GM19328 (cell line): ENCODE measurements around the gene S100A10.

Experiments
- ATAC-seq: cut with Tn5 transposase; IDR thresholded peaks from one replicate; pipeline ENCODE4 v1.9.1; 2021; ENCODE audit warnings: mild to moderate bottlenecking, moderate library complexity; ENCODE audit not compliant: unreplicated experiment

Gene S100A10

DNA sequence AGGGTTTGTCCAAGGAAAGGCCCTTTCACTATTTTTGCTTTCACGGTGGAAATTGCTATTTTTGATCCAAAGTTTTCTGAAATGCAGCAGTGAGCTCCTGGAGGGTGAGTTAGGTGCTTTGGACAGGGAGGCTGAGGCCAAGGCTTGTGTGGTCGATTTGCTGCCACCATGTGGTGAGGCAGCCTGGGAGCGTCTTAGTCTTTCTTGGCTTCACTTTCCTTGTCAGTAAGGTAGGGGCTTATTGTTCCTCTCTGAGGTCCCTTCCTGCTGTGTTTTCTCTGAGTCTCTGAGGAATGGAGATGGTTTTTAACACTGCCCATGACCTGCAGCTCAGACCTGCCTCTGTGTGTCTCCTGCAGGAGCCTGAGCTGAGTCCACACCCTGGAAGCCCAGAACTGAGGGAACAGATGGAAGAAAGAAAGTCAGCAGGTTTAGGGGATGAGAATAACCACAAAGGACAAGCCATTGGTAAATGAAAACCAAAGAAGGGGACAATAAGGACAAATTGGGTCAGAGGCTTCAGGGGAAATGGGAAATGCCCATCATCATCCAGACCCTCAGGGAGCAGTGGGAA, 20.1 kb upstream of the S100A10 start:
- ATAC-seq, result no peak

DNA sequence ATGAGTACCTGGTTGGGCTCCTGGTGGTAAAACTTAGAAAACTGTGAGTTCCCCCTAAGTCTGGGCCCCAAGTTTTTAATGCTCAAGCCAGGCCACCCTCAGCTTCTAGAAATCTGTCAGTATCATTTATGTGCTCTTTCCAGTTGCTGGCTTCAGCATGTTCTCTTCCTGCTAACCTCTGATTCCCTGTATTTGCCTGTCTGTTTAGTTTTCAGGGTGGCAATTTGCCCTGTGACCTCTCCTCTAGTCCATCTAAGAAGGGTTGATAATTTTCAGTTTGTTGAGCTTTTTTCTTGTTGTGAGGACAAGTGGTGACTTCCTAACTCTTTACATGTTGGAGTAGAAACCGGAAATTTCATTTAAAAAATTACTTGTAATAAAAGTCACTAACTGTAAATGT, 16.0 kb upstream of the S100A10 start:
- ATAC-seq, result no peak

DNA sequence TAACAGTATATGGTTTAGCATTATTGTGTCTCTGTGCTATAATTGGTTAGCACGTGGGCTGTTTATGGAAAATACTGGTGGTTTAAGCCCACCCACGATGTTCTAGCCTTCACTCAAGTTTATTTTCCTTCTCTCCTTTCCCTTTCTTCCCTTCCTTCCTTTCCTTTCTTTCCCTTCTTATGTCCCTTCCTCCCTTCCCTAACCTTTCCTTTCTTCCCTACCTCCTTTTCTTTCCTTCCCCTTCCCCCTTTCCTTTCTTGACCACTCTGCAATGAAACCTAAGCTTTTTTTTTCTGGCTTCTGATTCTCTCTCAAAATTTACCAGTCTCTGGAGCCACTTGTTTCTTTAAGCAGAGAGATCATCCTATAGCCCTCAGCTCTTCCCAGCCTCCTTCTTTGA, 13.4 kb upstream of the S100A10 start:
- no peak for ATAC-seq

DNA sequence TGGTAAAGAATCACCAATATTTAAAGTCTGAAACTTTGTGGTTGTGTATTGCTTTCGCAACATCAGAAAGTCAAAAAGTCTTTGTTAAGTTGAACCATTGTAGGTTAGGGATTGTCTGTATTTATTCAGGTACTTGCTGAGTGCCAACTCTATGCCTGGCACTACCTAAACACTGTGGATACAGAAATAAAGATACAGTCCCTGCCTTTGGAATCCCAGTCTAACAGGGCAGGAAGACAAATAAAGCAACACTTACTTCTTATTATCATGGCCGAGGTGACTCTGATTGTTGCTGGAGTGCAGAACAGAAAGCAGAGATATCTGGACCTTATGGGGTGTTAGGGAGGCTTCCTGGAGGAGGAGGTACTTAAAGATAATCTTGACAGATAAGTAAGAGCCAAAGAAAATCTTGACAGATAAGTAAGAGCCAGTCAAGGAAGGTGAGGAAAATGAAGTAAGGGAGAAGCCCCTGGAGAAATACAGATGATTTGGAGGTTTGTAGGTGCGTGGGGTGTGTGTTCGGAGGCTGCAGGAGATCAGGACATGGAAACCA, 11.8 kb upstream of the S100A10 start:
- no peak for ATAC-seq

DNA sequence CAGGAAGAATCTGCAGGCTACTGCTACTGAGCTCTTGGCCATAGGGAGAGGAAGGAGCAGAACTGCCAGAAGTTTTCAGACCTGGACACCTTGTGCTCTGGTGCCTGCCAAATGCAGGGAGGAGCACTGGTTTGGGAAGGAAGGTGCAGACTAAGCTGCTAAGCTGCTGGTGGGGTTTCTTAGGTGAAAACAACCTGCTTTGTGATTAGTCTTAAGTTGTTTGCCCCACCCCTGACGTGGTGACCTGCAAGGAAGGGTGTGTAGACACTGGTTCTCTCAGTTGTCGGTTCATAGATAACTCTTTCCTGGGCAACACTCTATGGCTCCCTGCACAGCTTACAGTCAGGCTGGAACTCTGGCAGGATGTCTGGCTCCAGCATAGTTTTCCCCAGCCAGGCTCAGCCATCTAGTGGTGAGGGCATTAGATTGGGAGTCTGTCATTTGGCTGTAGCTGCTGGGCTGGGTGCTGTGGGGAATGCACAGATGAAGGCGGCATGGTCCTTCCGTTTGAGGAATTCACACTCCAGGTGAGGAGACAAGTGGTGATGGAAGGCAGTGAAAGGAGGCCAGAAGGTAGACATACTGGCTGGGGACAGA, 10.3 kb upstream of the S100A10 start:
- ATAC-seq, result no peak

DNA sequence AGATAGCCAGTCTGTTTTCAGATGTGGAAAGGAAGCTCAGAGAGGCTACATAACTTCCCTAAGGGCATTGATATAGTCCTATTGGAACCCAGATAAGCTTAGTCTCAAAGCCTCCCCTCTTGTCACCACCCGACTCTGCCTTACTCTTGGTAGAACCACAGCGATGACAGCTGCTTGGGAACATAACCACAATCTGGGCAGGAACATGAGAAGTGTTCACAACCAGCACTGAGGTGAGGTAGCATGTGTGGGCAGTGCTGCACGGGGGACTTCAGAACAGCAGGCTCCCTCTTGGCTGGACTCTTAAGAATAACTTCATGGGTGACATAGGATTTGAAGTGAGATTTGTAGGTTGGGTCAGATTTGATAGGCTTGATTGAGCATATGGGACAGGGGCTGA, 9.3 kb upstream of the S100A10 start:
- ATAC-seq, result no peak

DNA sequence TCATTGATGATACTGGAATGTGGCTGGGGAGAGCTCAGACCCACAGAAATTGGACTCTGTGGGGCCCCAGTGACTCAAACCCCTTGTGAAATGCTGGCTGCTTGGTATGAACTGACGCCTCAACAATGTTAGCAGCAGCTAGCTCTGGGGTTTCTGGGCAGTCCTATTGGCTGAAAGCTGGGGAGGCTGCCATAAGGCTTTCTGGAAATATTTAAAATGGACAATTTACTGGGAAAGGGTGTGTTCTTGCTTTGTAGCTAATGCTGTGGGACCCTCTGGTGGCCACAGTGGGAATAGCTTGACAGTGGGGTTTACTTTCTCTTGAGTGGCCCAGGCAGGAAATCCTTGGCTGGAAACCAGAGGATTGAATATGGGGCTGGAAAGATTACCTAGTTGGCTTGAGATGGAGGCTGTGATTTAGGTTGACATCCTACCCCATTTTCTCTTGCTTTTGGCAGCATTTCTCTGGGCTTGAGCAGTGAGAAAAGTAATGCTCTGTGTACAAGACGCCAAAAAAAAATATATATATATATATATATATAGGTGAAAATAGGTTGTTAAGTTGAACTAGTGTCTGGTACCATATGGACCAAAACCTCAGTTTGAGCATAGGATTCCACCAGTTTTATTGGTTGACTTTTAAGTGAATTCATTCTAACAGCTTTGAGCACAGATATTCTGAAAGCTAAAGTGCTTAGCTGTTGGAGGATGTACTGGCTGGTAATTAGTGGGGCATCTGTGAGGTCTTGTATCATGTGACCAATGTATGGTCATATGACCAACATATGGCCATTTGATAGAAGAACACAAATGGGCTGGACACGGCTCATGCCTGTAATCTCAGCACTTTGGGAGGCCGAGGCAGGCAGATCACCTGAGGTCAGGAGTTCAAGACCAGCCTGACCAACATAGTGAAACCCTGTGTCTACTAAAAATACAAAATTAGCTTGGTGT, 8.2 kb upstream of the S100A10 start:
- ATAC-seq, result no peak

DNA sequence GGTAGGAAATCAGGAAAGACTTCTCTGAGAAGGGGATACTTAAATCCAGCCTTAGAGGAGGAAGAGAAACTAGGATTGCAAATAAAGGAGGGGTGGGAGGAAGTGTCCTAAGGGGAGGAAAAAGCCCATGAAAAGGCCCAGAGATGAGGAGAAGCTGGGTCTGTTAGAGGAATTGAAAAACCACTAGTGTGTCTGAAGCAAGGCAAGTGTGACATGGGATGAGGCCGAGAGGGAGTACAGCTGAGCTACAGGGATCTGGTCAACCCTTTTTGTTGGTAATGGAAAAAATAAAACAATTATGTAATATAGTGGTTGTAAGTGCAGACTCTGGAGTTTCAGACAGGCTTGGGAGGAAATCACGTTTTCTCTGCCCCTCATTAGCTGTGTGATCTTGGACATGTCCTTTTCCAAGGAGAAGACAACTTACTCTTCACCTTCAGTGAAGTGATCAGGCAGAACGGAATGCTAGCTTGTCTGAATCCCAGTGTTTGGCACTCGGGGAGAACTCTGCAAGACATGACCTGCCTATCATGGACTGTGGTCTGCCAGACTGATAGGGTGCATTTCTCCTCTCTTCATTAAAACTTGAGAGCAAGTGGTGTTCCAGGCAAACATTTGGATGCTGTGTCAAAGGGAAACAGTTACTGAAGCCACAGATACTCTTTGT, 7.4 kb upstream of the S100A10 start:
- ATAC-seq, result no peak

DNA sequence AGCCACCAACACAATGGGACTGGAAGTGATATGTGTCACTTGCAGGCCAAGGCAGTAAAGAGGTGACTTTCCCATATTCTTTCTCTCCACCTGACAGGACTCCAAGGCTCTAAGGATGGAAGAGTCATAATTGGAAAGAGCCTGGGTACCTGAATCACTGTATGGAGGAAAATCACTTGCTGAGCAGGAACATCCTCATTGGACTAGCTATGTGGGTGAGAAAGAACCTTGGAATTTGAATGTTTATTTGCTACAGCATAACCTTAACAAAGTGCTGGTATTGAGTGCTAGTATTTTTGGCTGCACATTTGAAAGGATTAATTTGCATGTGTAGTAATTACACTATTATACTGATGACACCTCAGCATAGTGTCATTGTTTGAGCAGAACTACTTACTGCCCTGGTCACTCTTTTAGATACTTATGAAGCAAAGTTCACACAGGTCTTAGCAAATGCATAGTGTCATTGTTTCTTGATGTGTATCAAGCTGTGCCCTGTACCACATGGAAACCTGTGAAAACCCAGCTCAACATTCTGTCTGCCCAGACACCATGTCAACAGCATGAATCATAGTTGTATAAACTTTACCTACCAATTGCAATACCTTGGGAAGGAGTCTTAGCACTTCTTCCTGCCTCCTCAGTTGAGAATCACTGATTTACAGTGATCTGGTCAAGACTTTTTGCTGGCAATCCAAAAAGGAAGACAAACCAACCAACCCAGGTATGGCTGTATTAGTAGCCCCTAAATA, 5.1 kb upstream of the S100A10 start:
- no peak for ATAC-seq

DNA sequence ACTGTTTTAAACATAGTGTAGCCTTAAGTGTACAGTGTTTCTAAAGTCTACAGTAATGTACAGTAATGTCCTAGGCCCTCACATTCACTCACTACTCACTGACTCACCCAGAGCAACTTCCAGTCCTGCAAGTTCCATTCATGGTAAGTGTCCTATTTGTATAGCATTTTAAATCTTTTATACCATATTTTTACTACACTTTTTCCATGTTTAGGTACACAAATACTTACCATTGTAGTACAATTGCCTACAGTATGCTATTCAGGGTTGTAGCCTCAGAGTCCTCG, 3.6 kb upstream of the S100A10 start:
- ATAC-seq, result no peak

DNA sequence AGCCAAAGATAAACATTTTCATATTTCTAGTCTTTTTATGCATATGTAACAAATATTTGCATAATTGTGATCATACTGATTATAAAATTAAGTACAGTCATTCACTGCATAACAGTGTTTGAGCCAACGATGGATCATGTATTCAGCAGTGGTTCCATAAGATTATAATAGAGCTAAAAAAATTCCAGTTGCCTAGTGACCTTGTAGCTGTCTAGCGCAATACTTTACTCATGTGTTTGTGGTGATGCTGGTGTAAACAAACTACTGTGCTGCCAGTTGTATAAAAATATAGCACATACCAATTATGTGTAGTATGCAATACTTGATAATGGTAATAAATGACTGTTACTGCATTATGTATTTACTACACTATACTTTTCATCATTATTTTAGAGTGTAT, 2.1 kb upstream of the S100A10 start:
- no peak for ATAC-seq

DNA sequence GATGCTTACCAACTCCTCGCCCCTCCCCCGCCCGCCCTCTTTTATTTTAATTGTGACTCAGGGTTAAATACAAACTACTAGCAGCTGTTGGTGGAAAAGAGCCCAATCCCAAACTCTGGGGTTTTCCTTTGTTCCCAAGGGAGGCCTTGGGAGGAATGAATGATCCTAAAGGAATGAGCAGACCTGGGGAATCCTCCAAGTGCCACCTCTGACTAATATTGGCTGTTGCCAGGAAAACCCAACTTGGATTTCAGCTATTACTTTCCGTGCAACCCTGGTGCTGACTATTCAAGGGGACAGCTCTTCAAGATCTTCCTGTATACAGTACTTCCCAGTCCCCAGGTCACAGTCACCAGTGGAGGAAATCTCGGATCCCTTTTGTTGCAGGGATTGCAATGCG, 1.3 kb upstream of the S100A10 start:
- no peak for ATAC-seq

DNA sequence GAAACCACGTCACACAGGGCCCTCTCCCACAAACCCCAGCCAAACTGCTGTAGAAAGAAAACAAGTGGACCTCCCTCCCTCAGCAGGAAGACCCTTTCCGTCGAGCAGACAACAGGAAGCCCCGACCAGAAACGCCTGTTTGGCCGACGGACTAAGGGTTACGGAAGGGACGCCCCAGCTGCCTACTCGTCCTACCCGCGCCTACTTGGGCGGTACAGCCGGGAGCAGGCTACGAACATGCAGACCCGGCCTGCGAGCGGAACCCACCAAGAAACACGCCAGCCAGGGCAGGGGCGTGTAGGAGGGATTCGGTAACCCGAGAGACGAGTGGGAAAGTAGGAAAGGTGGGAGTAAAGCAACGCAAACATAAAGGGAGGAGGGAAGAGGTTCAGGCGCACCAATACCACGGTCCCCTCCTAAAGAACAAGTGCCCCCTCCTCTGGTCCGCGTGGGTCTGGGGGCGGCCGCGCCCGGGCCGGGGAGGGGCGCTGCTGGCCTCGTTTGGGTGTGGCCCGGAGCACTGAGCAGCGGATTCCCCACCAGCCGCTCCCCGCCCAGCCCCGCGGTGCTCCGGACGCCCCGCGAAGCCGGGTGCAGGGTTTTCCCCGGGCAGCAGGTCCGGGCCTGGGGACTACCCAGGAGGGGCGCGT, 450 bp downstream of the S100A10 start:
- ATAC-seq, result no peak

DNA sequence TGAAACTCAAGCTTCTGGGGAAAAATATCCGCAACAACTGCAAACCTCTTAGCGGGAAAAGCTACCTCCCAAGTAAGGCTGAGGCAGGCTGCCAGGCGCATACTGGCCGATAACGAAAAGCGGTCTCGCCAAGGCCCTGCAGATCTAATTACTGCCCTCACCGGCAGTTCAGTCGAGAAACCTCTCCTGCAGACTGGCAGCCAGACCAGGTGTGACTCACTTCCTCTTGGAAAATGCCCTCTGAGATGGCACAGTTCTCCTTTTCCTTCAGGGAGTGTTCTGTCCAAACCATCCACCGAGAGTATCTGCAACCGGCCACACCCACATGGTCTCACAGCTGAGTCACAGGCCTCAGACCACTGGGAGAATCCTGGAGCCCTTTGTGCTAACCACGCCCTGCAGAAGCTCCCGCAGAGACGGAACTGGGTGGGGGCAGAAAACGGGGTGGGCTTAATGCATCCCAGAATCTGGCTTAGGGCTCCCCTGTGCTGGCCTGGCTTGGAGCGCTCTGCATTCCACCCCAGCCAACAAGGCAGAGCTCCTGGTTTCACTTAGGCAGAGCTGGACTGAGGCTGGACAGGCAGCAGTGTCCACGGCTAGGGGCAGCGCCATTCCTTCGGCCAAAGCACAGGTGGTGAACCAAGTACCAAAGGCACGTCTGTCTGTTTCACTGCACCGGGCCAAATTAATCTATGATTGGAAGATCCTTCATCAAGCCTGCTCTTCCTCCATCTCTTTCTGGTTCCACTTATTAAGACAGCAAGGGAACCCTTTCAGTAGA, 1.2 kb downstream of the S100A10 start:
- no peak for ATAC-seq

DNA sequence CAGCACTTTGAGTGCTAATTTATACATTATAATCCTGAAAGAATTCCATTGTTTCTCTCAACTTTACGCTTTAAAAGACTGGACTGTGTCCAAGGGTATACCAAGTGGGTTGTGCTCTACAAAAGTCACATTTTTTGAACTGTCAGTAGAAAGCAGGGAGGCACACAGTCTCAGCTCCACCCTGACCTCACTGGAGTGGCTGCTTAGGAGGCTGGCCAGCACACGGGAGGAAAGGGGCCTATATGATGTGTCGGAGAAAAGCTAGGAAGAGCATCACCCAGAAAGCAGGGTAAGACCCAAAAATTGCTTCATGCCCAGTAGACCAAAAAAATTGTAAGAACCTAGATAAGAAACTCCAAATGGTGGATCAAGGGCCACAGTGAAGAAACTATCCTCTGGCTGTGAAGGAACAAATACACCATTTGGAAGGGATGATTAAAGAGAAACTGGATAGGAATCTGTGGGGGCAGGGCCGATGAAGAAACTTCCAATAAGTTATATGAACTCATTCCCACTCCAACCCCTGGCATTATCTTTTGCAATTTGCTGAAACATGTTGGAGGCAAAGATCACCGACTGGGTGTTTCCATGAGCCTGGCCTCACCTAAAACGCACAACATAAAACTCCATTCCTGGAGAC, 1.9 kb downstream of the S100A10 start:
- no peak for ATAC-seq

DNA sequence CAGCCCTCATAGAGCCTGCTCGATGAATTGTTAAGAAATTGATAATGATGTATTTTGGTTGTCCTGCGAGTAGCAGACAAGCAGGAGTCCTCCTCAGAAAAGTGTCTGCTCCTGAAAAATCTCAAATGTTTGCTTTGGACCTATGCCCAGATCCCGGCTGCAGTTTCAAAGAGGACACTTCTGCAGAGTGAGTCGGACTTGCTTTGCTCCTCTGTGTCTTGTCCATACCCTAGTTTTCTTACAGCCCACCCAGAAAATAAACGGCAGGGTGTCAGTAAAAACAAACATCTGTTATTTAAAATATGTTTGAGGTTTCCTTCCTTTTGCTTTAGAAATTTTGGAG, 2.8 kb downstream of the S100A10 start:
- ATAC-seq, result no peak

DNA sequence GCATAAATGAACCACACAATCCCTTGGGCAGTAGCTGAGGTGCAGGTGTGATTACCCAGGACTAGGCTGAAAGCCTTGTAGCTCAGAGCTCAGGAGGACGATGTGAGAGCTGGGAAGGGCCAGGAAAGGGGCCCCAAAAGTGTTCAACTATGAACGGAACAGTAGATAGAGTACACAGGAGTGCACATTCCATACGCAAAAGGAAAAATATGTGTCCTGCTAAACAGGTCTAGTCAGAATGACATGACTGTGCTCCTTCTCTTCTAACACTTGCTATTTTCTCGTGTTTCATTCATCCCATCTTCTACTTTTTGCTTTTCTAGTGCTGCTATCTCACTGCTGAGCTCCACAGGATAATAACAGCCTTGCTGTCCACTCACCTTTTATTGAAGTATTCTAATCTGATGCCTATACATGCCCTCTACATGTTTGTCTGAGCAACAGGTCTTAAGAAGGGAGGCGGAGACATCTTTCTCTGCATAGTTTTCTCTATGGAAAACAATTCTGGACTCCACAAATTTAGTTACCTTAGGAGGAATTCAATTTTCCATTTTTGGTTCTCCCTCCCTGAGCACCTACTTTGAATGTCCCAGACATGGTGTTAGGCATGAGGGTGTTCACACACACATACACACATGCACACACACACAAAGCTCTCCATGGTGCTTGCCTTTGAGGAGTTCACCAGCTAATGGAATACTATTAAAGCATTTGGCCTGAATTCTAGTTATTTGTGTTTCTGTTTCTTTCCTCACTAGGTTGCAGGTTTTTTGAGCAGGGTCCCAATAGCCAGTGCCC, 3.4 kb downstream of the S100A10 start:
- ATAC-seq, result no peak

DNA sequence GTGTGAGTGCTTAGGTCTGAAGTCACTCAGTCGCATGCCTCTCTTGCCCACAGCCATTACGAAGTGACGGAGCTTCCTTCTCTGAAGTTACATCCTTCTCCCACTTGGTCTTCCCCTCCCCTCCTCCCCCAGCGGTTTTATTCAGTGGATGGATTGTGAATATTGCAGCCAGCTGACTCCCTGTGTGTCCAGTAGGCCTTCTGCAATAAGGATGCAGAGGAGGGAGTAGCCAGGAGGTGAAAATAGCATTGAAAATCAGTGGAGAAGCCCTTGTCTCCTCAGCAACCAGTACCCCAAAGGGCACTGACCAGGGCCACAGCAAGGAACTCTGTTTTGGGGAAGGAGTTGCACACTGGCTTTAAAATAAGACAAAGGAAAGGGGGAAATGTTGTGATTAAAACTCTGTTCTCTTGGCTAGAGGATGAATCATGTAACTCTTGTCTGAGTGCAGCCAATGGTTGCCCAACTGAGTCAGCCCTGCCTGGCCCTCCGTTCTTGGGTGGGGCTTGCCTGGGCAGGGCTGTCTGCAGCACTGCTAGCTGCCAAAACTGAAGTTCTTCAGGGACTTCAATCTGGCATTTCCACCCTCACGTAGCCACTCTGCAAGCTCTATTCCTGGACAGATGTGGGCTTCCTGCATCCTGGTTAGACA, 4.3 kb downstream of the S100A10 start:
- no peak for ATAC-seq
